NCI-H2196 treated with DMSO at 0.1 percent for 48 hours (cell line): Measurements from ENCODE around the gene DMWD.
A peak's percentile ranks its signal among the peaks of the same experiment; 100 is the strongest.
"Not testable (repeated sequence)": the region's sequence is repeated elsewhere in the genome, so short reads cannot be mapped to it uniquely, and the experiment has no call there.

Experiments used
- DNase-seq: peaks from one replicate; lab custom pipeline; 2025; ENCODE audit not compliant: unreplicated experiment; lab: John Stamatoyannopoulos, UW

Gene DMWD

DNA sequence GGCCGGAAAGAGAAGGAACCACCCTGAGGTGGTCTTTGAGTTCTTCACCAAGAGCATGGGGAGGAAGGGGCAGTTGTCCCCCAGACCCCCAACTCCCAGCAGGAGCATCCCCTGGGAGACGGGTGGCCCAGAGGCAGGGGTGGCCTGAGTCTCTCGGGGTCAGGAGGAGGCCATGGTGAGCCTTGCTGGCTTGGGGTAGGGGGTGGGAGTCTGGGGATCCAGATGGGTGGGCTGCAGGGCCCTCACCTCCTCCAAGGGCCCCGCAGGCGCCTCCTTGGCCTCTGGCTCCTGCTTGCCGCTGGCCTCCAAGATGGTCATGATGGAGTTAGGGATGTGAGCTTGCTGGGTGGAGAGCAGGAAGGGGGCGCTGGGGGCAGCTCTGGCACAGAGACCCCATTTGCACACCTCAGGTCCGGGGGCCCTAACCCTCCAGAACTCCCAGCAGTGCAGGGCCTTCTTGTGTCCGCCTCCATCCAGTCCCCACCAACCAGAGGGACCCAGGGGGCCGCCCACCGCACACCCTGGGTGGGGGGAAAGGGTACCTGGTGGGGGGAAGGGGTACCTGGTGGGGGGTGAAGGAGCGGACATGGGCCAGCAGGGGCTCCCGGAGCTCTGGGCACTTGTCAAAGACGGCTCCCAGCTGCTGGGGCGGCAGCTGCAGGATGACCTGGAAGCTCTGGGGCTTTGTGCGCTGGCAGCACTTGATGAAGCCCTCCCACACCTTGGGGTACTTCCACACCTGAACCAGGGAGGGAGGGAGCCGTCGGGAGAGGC is 23.8 kb upstream of the DMWD start:
- DNase-seq = no peak

DNA sequence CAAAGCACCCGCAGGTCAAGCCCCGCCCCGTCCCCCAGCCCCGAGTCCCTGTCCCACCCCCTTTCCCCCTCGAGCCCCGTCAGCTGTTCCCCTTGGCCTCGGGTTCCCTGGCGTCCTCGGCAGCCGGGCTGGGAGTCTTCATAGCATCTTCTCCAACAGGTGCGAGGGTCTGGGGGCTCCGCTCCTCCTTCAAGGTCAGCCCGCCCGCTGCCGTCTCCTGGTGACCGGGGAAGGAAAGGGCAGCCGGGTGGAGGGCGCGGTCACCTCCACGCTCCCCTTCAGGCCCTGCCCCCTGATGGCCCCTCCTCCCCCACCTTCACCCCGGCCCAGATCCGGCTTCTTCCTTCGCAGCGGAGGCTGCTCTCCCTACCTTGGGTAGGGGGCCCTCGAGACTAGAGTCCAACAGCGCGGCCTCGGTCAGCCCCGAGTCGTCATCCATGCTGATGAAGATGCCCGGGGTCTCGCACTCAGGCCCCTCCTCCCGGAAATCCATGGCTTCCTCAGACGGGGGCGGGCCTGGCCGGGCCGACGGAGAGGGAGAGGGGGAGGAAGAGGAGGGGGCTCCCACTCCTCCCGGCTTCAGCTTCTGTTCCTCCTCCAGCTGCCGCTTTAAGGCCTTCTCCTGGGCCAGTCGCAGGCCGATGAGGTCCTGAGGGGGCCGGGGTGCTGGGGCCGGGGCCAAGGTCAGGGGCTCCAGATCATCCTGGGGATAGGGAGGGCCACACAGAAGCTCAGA is 23.0 kb upstream of the DMWD start:
- DNase-seq = no peak

DNA sequence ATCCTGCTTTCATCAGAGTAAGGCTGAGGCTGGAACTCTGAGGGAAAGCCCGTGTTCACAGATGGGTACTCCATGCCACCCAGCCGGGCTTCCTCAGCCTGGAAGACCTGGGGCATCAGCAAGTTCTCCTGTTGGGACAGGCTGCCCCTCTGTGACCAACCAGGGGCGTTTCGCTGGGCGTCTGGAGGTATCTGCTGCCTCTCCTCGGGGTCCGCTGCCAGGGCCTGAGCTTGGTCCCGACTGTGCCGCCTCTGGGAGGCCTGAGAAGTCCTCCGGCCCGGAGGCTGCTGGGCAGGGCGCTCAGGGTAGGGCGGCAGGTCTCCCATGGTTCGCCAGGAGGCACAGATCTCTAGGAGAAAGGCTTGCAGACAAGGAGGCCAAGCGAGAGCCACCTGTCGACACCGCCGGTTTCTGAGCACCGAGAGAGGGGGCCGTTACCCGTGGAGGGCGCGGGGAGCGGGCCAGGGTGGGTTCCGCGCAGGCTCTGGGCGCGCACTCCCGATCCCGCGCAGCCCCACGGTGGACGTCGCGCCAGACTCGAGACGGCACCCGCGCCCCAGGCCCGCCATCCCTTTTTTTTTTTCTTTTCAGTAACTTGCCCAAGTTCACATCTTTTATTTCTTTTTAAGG is 22.3 kb upstream of the DMWD start, which contains the start of gene RSPH6A:
RSPH6A (minus strand) TSS at position 458 of the 630 bp plus-strand sequence; CDS start at position 326, 132 bp downstream.
- no peak for DNase-seq

DNA sequence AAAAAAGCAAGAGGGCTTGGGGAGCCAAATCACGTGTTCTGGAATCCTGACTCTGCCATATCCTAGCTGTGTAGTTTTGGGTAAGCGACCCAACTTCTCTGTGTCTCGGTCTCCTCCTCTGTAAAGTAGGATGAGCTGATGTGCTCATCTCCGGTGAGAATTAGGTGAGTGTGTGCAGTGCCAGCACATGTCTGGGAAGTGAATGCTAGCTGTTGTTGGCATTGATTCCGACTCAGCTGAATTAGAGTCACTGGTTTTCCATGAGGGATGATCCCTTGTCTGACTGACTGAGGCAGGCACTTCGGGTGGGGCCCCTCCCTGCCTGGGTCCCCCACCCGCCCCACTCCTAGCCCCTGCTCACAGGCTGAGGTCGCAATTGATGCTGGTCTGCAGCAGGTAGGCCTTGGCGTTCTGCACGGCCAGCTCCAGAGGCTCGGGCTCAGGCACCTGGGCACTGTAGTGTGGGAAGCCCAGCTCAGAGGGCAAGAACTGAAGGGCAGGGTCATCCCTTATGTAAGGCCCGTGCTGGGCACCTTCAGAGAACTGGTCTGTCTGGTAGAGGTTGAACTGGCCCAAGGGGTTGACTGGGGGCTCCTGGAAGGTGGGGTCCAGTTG is 21.6 kb upstream of the DMWD start:
- no peak for DNase-seq

DNA sequence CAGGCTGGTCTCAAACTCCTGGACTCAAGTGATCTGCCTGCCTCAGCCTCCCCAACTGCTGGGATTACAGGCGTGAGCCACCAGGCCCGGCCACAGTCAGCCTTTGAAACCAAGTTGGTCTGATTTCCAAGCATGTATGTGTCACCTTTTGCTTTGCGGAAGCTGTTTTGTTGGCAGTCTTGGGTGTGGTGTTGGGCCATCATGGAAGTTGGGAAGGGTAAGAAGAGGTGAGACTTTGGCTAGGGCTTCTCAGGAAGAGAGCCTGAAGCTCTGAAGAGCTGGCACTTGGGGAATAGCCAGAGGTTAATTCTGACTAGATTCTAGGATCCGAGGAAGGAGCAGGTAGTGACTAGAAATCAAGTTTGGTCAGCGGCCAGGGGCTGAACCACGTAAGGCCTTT is 19.7 kb upstream of the DMWD start:
- DNase-seq = no peak

DNA sequence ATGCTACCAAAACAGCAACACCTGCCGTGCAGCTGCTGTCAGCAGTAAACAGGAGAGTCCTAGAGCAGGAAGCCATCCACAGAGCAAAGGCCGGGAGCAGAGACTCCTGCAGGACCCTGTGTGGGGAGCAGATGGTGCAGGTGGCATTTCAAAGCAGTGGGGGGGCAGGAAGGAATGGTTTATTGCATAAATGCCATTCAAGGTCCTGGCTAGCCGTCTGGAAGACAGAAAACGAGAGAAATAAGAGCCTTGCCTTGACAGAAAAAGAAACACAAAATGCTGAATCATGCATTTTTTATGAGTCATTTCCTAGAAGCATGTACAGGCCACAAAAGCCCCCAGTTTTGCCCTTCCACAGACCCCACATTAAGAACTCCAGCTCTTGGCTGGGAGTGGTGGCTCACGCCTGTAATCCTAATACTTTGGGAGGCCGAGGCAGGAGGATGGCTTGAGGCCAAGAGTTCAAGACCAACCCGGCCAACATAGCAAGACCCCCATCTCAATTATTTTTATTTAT is 17.1 kb upstream of the DMWD start:
- peak; percentile 38 for DNase-seq

DNA sequence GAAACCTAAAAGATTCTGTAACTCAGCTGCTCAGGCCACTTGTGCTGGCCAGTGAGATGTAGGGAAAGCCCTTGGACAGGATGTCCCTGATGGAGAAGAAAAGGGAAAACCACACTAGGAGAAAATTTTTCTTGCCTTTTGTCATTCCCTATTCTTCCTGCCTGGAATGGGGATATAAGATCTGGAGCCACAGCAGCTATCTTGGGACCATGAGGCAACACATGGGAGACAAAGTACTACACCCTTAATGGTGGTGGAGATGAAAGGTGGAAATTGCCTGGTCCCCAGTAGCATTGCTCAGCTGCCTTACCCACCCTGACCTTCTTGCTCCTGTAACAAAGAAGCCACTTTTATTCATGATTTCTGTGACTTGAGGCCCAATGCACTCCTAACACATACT is 13.1 kb upstream of the DMWD start:
- no peak for DNase-seq

DNA sequence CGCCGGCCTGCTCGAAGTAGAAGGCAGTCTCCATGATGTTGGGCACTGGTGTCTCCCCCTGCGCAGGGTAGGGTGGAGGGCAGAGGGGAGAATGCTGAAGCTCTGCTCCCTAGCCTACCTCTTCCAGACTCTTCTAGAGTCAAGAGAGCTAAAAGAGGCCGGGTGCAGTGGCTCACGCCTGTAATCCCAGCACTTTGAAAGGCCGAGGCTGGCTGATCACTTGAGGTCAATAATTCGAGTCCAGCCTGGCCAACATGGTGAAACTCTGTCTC is 12.2 kb upstream of the DMWD start:
- DNase-seq = no peak

DNA sequence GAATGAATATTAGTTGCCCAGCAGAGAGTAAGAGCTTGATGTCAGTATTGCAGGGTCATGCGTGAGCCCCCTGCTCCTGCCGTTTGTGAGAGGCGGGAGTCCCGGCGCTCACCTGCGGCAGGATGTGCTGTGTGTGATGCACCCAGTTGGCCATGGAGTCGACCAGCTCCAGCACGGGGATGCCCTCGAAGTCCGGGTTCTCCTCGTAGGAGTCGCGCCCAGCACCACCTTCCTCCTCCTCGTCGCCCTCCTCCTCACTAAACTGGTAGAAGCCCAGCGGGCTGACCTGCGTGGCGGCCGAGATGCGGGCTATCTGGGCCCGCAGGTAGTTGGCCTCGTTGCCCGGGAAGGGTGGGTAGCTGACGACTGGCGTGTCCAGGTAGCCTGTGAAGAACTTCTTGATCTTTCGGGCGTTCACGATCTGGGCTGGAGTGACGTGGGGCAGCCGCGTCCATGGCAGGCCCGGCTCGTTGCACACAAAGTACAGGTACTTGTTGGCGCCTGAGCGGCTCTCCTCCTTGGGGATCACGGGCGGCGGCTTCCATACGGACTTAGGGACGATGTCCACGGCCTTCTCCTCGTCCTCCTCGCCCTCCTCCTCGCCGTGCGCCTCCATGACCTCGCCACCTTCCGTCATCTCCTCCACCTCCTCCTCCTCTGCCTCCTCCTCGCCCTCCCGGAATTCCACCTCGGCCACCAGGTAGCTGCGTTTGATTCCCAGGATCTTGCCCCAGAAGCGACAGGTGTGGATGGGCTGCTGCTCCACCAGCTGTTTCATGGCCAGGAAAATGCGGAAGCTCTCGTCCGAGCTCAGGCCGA is 11.7 kb upstream of the DMWD start:
- no peak for DNase-seq

DNA sequence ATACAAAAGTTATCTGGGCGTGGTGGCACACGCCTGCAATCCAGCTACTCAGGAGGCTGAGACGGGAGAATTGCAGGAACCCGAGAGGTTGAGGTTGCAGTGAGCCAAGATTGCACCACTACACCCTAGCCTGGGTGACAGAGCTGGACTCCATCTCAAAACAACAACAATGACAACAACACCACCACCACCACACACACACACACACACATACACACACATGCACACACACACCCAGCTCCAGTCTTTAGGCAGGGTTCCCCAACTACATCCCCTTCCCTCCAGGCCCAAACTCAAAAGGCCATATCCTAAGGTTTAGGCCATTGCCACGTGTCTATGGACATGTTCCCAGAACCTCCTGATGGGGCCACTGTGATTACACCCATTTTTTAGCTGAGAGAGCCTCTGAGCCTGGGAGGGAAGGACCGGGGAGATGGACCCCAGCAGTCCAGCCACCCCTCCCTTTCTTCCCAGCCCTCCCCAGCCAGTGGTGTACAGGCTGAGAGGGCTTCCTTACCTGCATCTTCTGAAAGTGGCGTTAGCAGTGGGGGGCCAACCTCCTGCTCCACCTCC is 9.0 kb upstream of the DMWD start:
- no peak for DNase-seq

DNA sequence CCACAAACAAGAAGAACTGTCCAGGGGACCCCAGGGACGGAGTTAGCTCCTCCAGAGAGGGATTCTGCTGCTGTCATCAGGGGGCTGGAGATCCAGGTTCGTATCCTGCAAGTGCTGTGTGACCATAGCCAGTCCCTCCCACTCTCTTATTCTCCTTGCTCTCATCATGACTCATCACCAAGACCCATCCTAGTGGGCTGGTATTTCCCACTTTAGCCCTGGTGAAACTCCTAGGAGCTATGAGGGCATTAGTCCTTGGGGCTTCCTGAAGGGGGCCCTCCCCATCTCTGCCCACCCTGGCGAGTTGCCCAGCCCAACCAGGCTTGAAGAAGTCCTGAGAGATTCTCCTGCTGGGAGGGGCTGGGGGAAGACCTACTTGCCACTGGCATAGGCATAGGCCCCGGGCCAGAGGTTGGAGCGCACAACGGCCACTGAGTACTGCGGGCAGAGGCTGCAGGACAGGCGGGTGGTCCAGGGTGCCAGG is 7.5 kb upstream of the DMWD start:
- DNase-seq = no peak

DNA sequence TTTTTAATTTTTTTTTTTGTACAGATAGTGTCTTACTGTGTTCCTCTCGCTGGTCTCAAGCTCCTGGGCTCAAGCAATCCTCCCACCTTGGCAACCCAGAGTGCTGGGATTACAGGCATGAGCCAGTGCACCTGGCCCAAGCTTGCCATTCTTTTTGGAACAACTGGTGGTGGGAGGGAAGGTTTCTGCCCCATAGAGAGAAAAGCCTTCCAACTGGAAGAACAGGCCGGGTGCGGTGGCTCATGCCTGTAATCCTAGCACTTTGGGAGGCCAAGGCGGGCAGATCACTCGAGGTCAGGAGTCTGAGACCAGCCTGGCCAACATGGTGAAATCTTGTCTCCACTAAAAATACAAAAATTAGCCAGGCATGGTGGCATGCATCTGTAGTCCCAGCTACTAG is 6.9 kb upstream of the DMWD start:
- not testable (repeated sequence) for DNase-seq

DNA sequence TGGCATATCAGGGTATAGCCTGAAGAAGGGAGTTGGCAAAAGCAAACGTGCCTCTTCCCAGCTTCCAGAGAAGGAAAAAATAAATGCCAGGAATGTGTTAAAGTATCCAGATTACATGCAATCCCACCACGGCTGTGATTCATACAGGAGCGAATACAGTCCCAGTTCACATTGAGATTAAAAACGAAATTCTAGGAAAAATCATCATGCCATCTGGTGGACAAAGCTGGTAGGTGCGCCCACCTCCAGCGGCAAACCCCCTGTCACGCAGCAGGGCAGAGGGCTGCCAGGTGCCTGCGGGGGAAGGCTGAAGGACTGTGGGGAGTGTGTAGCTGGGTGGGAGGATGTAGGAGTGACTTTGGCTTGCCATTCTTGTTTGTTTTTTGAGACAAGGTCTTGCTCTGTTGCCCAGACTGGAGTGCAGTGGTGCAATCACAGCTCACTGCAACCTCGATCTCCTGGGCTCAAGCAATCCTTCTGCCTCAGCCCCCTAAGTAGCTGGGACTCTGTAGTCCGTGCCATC is 6.4 kb upstream of the DMWD start:
- DNase-seq = peak; percentile 47

DNA sequence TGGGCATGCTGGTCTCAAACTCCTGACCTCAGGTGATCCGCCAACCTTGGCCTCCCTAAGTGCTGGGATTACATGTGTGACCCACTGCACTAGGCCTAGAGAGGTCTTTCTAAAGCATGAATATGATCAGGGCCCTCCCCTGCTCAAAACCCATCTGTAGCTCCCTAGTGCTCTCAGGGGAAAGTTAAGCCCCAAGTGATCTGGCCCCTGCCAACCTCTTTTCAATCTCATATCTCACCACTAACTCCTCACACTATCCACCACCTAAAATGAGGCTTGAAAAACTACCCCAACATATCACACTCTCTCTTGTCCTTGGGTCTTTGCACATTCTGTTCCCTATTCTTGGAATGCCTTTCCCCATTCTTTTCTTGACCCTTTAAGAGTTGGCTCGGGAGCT is 2.0 kb upstream of the DMWD start:
- DNase-seq = no peak

DNA sequence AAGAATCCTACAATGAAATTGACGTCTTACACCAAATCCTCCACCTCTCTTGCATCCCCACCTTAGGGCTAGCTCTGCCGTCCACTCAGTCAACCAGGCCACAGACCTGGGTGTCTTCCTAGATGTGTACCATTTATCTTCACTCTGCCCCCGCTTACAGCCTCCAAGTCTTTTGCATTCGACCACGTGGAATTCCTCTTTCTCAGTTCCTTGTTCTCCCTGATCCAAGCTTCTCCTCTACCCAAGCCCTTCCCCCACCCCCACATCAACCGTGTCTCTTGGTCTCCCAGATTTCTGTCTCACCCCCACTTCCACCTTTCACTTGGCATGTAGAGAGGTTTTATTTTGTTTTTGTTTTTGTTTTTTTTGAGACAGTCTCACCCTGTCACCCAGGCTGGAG is 1.2 kb upstream of the DMWD start:
- DNase-seq = no peak

DNA sequence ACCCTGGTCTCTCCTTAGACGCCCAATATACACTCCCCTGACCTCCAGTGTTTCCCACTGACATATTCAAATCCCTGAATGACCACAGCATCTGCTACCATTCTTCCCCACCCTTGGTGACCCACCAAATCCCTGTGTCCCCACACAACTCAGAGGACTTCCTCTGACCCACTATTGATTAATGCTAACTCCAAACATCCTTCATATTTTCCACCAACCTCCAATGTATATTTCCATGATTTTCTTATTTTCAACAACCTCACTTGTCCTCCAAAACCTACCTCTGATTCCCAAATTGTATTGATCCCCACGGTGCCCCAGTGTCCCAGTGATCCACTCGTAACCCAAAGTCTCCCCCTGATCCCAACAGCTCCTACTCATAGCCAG is 526 bp upstream of the DMWD start:
- no peak for DNase-seq

DNA sequence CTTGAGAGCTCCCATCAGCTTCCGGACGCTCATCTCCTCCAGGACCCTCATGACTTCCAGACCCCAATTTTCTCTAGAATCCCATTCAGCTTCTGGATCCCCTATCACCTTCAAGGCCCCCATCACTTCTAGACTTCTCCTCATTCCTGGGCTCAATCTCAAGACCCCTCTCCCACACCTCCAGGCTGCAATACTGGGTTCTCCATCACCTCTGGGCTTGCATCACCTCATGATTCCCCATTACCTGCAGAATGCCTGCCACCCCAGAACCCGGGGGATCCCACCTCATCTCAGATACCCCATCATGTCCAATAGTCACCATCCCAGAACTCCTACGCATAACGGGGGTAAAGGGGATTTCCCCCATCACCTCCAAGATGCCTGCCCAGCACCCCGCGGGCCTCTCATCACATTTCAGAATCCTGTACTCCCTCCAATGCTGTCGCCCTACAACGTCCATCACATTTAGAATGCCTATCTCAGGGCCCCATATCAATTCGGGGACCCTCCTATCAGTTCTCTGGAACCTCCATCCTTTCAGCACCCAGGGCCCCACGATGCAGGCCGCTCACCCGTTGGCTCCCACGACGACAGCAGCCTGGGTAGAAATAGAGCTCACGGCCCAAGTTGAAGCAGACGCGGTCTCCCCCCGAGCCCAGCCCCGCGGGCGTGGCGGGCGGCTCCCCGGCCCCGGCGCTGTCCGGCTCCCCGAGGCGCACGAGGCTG is 738 bp downstream of the DMWD start:
- no peak for DNase-seq

DNA sequence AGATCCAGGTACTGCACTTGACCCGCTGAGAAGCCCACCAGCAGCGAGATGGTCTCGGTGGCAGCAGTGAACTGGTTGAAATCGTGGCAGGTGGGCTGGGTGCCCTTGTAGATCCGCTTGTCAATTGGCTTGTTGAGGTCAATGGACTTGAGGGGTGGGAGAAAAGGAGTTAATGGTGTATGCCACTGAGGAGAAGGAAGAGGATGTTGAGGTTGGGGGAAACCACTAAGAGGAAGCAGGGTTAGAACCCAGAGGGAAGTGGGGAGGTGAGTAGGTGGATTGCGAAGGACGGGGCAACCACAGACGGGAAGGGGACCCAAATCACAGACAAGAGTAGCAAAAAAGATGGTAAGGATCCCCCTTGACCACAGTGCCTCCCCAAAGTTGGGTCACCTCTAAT is 1.7 kb downstream of the DMWD start:
- no peak for DNase-seq

DNA sequence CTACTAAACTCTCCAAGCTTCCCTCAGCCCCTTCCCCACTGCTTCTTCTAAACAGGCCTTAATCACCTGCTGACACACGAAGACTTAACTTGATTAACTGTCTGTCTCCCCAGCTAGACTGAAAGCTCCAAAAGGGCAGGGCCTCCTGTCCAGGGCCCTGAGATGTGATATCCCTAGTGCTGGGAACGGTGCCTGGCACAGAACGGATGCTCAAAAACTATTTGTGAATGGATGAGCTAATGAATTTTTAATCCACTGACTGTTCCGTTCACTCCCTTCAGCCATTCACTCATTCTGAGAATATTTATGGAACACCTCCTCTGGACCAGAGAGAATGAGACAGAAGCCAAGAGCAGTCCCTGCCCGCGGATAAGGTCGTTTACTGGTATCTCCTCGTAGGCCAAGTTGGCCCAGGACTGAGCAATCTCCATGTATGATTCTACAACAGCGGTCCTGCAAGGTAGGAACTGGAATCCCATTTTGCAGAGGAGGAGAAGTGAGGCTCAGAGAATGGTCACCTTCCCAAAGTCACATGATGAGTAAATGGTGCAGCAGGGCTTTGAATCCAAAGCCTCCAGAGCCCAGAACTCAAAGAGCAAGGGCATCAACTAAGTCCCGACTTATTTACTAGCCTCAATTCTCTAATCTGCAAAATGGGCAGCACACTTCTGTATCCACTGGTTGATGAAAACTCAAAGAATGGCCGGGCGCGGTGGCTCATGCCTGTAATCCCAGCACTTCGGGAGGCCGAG is 3.4 kb downstream of the DMWD start:
- no peak for DNase-seq
